ENCODE measurements around the gene OR2T35. TPM values are rescaled to one million over a fixed set of nuclear protein-coding genes. Genes with fewer than 3 reads are reported as not detected.

OR2T35 gene
- total RNA-seq, 1 experiment from 2014 or later: not detected

GRCh38 chr1:248590055-248590454 lies 55.0 kb downstream of the OR2T35 start (continued):
- no peak for TF ChIP-seq TCF7L2 (IDR thresholded peaks at IDR 0.05; ENCODE audit: borderline replicate concordance, extremely low read depth, insufficient read depth, insufficient read length)
- TF ChIP-seq FOSL1 (IDR thresholded peaks at IDR 0.05; ENCODE audit: low read depth): no peak
- TF ChIP-seq JUND (IDR thresholded peaks at IDR 0.05): no peak
- no peak for TF ChIP-seq EGR1 (IDR thresholded peaks at IDR 0.05; ENCODE audit: low read depth)
- no peak for TF ChIP-seq SIN3A (IDR thresholded peaks at IDR 0.05; ENCODE audit: low read depth)
- TF ChIP-seq ELF1 (IDR thresholded peaks at IDR 0.05; ENCODE audit: borderline replicate concordance, low read depth): no peak
- no peak for TF ChIP-seq POLR2AphosphoS5 (IDR thresholded peaks at IDR 0.05; ENCODE audit: low read depth, low read length)
- TF ChIP-seq POLR2A (IDR thresholded peaks at IDR 0.05; ENCODE audit: borderline replicate concordance, extremely low read depth, insufficient read depth, insufficient read length): no peak
- TF ChIP-seq, protein P1, sequence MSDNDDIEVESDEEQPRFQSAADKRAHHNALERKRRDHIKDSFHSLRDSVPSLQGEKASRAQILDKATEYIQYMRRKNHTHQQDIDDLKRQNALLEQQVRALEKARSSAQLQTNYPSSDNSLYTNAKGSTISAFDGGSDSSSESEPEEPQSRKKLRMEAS (IDR thresholded peaks at IDR 0.05): no peak
- TF ChIP-seq EZH2 (IDR thresholded peaks at IDR 0.05): no peak
- no peak for TF ChIP-seq SRF (IDR thresholded peaks at IDR 0.05; ENCODE audit: low read depth)

GRCh38 chr1:248589334-248589733 lies 55.7 kb downstream of the OR2T35 start:
- intact Hi-C loops (cut with micrococcal nuclease): no loop called here
- no peak for TF ChIP-seq TCF7L2 (IDR thresholded peaks at IDR 0.05; ENCODE audit: borderline replicate concordance, extremely low read depth, insufficient read depth, insufficient read length)
- no peak for TF ChIP-seq YY1 (IDR thresholded peaks at IDR 0.05; ENCODE audit: extremely low read depth, insufficient replicate concordance, low read depth, low read length)
- no peak for TF ChIP-seq ZBTB33 (IDR thresholded peaks at IDR 0.05; ENCODE audit: extremely low read depth, insufficient replicate concordance, low read length)
- TF ChIP-seq SRF (IDR thresholded peaks at IDR 0.05; ENCODE audit: low read depth): no peak
- TF ChIP-seq SIN3A (IDR thresholded peaks at IDR 0.05; ENCODE audit: low read depth): no peak
- no peak for TF ChIP-seq ELF1 (IDR thresholded peaks at IDR 0.05; ENCODE audit: borderline replicate concordance, low read depth)
- TF ChIP-seq, protein P2, sequence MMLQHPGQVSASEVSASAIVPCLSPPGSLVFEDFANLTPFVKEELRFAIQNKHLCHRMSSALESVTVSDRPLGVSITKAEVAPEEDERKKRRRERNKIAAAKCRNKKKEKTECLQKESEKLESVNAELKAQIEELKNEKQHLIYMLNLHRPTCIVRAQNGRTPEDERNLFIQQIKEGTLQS (IDR thresholded peaks at IDR 0.05): no peak
- no peak for TF ChIP-seq JUND (IDR thresholded peaks at IDR 0.05)
- TF ChIP-seq, protein P3, sequence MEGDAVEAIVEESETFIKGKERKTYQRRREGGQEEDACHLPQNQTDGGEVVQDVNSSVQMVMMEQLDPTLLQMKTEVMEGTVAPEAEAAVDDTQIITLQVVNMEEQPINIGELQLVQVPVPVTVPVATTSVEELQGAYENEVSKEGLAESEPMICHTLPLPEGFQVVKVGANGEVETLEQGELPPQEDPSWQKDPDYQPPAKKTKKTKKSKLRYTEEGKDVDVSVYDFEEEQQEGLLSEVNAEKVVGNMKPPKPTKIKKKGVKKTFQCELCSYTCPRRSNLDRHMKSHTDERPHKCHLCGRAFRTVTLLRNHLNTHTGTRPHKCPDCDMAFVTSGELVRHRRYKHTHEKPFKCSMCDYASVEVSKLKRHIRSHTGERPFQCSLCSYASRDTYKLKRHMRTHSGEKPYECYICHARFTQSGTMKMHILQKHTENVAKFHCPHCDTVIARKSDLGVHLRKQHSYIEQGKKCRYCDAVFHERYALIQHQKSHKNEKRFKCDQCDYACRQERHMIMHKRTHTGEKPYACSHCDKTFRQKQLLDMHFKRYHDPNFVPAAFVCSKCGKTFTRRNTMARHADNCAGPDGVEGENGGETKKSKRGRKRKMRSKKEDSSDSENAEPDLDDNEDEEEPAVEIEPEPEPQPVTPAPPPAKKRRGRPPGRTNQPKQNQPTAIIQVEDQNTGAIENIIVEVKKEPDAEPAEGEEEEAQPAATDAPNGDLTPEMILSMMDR (IDR thresholded peaks at IDR 0.05 in 2 of 3, conservative IDR thresholded peaks at IDR 0.05 in 1 of 3; ENCODE audit: borderline replicate concordance in 1 of 3, insufficient read depth in 1 of 3, low read depth in 2 of 3, low read length in 2 of 3): no peak
- no peak for TF ChIP-seq FOSL1 (IDR thresholded peaks at IDR 0.05; ENCODE audit: low read depth)
- no peak for TF ChIP-seq CEBPB (IDR thresholded peaks at IDR 0.05; ENCODE audit: low read depth)
- Histone ChIP-seq H3K9ac (ENCODE audit: low read length) (no peak overlapping the region), H3K27ac (ENCODE audit: low read depth, low read length) (no peak overlapping the region), H3K36me3 (ENCODE audit: control insufficient read depth in 1 of 2, insufficient read depth in 2 of 2, low read length in 2 of 2) (no peaks in the 10 kb centered on the region), H4K20me1 (ENCODE audit: insufficient read depth) (no peaks in the 10 kb centered on the region), H3K4me3 (replicated peaks in 1 of 2; ENCODE audit: low read depth in 1 of 2, low read length in 2 of 2) (no peak overlapping the region), H3K9me3 (ENCODE audit: control insufficient read depth in 1 of 2, insufficient read depth in 1 of 2, low read depth in 1 of 2, low read length in 2 of 2) (no peaks in the 10 kb centered on the region), H3K9me2 (ENCODE audit: insufficient read depth) (no peaks in the 10 kb centered on the region), H3K79me2 (ENCODE audit: insufficient read depth, low read length) (no peaks in the 10 kb centered on the region), H3K4me1 (ENCODE audit: control insufficient read depth in 1 of 2, insufficient read depth in 2 of 2, low read length in 2 of 2) (no peaks in the 10 kb centered on the region), H3K4me2 (ENCODE audit: low read length) (no peak overlapping the region), H2AFZ (ENCODE audit: low read depth, low read length, poor library complexity, severe bottlenecking) (no peak overlapping the region), H3K27me3 (ENCODE audit: insufficient read depth, low read length) (no peaks in the 10 kb centered on the region)
- ChIA-PET CTCF (no interaction called here), RAD21 (ENCODE audit: low non-redundant PET in 1 of 2, low total read pairs in 2 of 2, uncharacterized antibody in 2 of 2, unreplicated experiment in 2 of 2) (no interaction called here), POLR2A (no interaction called here)
- no peak for ATAC-seq
- BruUV-seq (replicated peaks): no TSS peak
- no peak for DNase-seq (ENCODE audit: low read depth, low spot score)
